GM18517 (cell line): ENCODE results near the gene DLGAP1.
"Not testable (repeated sequence)": the region's sequence is repeated elsewhere in the genome, so short reads cannot be mapped to it uniquely, and the experiment has no call there.

Experiments
- ATAC-seq: cut with Tn5 transposase; IDR thresholded peaks from one replicate; pipeline ENCODE4 v1.9.1; 2021; ENCODE audit warnings: mild to moderate bottlenecking, moderate library complexity; ENCODE audit not compliant: unreplicated experiment

DLGAP1 gene

DNA sequence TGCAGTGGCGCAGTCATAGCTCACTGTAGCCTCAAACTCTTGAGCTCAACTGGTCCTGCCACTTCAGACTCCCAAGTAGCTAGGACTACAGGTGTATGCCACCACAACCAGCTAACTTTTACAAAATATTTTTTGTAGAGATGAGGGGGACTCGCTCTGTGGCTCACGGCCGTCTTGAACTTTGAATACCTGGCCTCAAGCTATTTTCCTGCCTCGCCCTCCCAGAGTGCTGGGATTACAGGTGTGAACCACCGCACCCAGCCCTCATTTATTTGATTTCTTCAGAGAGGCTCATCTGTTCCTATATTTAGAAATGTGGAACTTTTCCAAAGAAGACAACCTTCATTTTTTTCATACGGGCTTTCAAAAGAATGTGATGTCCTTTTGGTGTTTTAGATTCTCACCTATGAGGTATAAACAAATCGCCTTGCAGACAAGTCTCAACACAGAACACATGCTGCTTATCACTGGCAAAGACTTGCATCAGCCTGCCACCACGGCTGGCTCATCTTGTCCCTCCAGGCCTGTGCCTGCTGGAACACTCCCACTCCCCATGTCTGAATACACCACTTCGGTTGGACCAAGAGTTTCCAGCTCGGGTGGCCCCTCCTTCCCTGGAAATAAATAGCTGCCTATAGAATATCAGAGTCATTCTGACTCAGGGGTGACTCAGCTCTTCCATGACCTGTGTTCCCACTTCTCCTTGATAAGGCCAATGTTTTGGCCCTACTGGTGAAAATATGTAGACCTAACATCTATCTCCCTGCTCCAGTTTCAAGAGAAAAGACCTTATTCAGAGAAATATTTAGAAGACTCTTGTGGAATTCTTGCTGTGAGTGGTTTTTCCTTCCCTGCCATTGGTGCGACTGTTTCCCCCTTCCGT lies 802.5 kb downstream of the DLGAP1 start:
- ATAC-seq, result no peak

DNA sequence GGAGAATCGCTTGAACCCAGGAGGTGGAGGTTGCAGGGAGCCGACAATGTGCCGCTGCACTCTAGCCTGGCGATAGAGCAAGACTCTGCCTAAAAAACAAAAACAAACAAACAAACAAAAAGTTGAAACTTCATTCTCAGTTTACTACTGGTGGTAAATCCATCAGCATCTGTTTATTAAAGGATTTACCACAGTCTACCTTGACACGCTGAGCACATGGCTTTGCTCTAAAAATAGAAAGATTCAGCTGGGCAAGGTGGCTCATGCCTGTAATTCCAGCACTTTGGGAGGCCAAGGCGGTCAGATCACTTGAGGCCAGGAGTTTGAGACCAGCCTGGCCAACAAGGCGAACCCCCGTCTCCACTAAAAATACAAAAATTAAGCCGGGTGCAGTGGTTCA lies 803.8 kb downstream of the DLGAP1 start:
- no peak for ATAC-seq

DNA sequence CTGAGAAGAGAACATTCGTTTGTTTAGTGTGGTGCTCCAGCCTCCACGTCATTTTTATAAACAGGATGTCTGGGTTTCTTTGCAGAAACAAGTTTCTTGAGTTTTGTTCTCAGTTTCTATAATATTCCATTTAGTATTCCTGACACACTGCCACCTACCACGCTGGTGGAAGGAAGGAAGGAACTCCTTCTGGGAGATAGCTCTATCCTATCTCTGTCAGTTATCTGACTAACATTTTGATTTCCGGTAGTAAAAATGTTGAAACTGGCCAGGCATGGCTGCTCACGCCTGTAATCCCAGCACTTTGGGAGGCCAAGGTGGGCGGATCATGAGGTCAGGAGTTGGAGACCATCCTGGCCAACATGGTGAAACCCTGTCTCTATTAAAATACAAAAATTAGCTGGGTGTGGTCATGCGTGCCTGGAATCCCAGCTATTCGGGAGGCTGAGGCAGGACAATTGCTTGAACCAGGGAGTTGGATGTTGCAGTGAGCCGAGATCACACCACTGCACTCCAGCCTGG lies 804.5 kb downstream of the DLGAP1 start:
- not testable (repeated sequence) for ATAC-seq

DNA sequence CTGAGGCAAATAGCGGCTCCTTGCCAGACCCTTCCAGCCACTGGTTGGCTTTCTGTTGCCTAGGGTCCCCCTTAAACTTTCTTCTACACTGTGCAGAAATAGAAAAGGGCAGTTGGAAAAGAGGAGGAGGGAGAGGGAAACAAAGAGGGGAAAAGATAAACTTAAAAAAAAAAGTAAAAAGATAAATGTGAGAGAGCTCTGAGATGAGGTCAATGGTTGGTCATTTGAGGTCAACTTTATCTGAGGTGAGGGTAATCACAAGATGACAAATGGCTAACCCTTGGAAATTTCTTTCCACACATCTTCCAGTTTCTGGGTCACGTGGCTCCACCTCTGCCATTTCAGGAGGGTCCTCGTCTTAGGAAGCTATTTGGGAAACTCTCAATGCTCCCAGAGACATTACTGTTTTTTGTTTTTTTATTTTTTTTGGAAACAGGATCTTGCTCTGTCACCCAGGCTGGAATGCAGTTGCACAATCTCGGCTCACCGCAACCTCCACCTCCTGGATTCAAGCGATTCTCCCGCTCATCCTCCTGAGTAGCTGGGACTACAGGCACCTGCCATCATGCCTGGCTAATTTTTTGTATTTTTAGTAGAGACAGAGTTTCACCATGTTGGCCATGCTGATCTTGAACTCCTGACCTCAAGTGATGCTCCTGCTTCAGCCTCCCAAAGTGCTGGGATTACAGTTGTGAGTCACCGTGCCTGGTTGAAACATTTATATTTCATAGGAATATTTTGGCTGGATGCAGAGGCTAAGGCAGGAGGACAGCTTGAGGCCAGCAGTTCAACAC lies 805.3 kb downstream of the DLGAP1 start:
- ATAC-seq, result no peak

DNA sequence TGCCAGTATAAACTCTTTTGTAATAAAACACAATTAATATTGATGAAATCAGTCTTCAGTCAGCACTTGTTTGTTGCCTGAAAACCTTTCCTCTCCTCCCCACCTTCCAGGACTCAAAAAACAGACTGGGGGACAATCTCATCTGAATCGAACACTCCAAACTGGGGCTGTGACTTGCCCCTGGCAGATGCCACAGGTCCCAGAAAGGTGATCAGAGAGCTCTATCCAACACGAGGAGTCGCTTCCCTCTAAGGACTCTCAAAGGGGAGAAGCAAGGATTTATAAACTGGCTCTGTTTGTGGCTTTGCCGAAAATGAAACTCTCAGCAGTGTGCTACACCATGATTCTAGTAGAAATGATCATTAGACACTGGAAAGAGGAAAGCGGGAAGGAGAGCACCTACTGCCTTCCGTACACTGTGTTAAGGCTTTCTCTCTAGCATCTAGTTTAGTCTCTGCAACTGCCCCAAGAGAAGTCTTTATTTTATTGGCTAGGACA lies 805.9 kb downstream of the DLGAP1 start:
- no peak for ATAC-seq

DNA sequence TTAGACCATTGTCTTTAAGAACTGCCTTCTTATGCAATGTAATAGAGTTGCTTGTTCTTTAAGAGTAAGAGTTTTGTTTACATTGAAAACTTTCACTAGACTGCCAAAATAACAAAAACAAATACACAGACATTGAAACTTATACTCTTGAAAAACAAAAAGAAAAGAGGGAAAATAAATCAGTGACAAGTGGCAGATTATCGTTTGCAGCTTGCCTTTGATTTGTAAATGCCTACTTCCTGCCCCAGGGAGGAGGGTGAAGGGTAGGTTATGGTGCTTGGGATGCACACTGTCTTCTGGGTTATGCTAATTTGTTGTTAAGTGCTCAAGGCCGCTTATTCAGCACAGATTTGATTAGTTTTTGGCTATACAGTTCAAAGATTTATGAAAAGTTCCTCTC lies 806.5 kb downstream of the DLGAP1 start:
- no peak for ATAC-seq

DNA sequence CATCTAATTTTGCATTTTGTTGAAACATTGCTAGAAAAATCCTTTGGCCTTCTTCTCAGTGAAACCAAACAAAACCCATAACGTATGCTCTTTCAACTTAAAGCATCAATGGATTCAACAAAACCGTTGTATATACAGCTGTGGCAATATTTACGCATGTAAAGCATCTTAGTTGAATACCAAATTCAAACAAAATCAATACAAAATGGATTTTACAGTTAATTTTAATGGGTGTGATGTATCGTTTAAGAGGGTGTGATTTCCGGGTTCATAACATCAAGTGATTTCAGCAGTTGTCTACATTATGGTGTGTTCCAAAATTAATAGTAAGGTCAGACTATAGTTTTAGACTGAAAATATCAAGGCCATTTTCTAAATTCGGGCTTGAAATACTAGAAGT lies 806.9 kb downstream of the DLGAP1 start:
- ATAC-seq, result no peak

DNA sequence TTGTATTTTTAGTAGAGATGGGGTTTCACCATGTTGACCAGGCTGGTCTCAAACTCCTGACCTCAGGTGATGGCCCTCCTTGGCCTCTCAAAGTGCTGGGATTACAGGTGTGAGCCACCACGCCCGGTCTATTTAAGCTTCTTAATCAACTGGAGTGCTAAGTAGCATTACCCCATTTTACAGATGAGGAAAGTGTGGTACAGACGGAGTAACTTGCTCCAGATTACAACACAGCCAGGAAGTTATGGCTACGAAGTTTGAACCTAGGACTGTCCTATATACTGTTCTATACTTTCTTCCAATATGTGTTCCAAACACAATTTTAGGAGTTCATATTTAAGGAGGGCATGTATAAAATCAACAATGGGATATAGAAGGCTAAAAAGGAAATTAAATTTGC lies 807.5 kb downstream of the DLGAP1 start:
- no peak for ATAC-seq

DNA sequence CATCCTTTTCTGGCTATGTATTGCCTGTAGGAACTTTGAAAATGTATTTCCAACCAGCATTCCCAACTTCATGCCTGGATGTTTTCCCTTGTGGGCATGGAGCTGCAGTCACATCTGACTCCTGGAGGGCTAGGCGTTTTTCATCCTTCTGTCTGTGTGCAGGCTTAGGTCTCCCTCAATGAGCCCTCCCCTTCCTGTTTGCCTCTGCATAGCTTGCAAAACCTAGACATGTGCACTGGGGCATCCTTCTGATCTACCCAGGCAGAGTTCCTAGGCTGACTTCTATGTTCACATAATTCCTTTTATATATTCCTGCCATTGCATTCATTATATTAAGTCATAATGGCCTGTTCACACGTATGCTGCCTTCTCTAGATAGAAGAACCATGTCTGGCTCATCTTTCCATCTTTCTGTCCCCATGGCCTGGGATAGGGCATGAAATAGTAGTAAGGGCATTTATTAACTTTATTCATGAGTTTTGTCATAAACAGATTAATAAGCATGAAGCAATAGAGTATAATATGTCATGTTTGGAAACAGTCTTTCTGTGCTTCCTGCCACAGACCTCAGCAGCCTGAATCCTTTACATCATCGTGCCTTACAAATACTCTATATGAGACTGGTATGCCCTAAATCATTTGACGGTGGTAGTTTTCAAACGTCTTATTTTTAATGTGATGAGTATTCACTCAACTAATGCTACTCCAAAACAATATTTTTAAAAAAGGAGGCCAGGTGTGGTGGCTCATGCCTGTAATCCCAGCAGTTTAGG lies 809.5 kb downstream of the DLGAP1 start:
- no peak for ATAC-seq

DNA sequence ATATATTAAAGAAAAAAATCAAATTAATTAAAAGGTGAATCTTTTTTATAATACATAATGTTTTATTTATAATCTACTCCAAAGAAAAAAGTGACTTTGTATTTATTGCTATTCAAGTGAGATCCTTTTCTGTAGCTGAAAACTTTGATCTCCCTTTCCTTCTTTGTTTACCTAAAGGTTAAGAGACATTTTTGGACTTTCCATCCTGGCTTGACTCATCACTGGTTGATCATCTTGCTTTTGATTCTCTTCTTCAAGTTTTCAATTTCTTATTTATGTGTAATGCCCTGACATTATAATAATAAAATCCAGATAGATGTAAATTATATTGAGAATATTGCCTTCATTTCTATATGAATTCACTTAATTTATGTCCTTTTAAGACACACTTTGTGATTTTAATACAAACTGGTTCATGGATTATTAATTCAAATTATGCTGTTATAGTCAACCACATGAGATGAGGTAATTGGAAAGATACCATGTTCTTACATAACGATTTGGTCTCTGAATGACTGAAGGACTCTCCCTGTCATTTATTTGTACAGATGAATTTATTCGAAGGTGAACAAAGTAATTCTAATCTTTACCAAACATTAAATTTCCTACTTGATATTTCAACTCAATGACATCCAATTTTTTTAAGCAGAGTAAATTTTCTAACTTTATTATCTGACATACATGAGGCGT lies 820.7 kb downstream of the DLGAP1 start:
- ATAC-seq, result no peak

DNA sequence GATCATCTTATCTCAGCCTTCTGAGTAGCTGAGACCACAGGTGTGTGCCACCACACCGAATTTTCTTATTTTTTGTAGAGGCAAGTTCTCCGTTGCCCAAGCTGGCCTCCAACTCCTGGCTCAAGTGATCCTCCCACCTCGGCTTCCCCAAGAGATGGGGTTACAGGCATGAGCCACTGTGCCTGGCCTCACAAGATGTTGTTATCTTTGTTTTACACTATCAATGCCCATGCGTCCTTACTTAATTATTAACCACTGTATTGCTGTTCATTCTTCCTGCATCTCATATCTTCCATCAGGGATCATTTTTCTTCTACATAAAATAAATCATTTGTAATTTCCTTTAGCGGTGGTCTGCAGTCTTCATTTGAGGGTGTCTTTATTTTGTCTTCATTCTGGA lies 823.2 kb downstream of the DLGAP1 start:
- ATAC-seq, result no peak

DNA sequence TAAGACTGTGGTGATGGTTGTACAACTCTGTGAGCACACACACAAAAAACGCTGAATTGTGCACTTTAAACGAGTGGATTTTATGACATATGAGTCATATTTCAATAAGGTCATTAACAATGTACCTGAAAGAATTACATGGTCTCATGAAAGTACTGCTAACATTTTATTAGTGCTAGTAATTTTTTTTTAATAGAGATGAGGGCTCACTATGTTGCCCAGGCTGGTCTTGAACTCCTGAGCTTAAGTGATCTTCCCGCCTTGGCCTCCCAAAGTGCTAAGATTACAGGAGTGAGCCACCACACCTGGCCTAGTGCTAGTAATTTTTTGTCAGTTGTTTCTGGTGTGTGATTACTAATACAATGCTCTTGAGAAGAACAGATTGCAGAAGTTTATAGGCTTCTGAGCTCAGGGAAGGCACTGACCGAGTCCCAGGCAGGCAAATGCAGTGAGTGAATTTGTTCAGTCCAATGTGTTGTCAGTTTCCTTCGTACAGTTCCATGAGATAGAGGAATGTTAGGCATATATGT lies 828.1 kb downstream of the DLGAP1 start:
- no peak for ATAC-seq

DNA sequence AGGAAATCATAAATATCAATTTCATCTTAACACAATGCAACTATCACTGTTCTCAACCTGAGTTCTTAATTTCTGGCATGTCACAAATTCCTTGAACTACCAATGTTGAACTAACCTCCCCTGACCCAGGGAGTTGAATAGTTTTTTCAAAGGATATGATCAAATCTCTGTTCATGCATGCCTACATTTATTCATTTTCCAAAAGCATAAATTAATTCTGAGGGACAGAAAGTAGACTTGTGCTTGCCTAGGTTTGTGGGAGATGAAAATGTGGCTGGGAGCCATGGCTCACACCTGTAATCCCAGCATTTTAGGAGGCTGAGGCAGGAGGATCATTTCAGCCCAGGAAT lies 829.4 kb downstream of the DLGAP1 start:
- no peak for ATAC-seq

DNA sequence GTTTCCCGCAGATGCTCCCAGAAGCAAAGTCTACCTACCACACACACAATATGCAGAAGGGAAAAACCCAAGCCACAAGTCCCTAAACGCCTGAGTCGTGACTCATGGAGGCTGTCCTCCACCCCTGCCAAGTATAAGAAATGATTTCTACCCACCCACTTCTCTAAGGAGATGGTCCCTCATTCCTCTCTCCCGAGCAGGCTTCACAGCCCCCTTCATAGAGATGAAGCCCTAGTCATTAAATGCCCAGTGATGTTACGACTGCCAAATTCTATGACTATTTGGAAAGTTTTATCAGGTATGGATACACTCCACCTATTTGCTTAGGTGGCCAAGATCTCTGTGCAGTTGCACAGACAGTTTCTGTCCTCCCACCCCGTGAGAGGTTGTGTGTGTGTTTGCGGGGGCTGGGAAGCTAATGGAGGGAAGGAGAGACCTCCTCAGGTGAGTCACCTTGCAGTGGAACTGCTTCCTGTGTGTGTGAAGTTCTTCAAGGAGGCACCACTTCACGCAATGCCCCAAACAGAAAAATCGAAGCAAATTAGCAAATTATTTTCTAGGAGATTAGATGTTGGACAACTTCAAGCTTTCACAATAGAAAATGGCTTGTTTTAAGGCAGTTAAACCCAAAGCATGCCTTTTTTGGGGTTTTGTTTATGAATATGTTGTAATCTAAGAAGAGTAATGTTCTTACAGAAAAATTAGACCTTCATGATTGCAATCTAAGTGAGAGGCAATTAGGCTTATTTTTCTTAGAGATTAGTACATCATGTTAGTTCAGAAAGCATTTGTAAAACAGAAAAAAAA lies 830.0 kb downstream of the DLGAP1 start:
- ATAC-seq, result no peak

DNA sequence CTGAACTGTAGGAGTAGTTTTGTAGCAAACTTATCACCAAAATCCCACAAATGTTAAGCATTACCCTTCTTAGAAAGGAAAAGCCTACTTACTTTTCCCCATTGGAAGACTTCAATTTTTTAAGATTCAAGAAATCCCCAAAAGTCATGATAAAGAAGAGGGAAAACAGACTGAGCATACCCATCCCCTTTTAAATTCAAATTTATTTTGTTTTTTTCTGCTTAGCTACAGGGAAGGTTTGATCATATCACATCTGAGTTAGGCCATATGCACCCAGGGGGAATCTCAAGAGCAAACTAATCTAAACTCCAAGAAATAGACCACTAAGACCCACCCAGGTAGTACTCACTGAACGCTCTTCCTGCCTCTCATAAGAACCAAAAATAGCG lies 830.6 kb downstream of the DLGAP1 start:
- no peak for ATAC-seq

DNA sequence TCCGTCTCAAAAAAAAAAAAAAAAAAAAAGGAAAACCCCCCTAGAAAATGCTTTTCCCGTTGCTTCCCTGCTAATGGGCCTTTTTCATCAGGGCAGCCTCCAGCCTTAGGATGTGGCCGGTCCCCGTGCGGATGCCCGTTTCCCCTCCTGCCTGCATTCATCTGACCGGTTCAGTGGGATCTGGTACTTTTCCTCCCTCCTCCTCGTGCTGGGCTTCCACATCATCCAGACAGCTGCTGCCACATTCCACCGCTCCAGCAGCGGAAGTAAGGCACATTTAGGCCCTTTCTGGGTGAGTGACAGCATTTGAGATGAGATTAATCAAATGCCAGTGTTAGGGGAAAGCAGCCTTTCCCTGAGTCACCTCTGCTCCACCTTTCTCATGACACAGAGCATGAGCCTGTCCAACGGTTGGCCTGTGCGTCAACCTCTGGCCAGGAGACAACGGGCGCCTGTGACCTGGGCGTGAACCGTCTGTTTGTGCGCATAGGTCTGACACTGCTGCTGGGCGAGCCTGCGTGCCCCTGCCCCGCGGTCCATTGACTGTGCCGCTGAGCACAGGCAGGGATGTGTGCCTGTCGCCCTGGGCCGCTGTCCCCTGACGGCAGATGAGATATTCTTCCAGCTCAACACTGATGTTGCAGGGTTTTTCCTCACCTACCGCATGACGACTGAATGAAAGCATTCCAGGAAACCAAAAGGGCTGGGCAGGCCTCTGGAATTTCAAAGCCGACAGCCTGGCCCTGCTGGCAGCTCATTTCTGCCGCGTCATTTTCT lies 831.1 kb downstream of the DLGAP1 start:
- no peak for ATAC-seq

DNA sequence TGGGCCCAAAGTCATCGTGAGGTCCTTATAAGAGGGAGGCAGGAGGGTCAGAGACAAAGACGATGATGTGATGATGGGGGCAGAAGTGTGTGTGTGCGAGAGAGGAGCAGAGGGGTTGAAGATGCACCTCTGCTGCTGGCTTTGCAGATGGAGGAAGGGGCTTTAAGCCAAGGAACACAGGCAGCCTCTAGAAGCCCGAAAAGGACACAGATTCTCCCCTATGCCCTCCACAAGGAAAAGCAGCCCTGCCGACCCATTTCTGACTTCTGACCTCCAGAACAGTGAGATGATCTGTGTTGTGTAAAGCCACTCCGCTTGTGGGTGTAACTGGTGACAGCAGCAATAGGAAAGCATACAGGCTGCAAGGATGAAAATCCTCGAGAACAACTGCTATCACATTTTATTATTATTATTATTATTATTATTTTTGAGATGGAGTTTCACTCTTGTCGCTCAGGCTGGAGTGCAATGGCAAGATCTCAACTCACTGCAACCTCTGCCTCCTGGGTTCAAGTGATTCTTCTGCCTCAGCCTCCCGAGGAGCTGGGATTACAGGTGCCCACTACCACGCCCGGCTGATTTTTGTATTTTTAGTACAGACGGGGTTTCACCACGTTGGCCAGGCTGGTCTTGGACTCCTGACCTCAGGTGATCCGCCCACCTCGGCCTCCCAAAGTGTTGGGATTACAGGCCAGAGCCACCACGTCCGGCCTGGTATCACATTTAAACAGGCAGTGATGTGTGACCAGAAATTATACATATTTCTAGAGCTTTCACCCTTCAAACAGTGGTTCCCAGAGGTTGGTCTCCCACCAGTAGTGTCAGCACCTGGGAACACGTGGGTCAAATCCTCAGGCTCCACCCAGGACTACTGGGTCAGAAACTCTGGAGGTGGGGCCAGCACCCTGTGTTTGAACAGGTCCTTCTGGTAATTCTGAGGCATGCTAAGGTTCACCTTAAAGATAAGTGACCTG lies 834.7 kb downstream of the DLGAP1 start:
- no peak for ATAC-seq

DNA sequence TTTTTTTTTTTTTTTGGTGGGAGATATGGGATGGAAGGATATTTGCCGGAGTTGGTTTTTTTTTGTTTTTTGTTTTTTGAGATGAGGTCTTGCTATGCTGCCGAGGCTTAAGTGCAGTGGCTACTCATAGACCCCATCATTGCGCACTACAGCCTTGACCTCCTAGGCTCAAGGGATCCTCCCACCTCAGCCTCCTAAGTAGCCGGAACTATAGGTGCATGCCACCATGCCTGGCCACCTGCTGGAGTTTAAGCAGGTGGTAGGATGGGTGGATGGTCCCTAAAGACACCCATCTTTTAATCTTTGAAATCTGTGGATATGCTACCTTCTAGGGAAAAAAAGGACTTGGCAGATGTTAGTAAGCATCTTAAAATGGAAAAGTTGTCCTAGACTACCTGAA lies 835.4 kb downstream of the DLGAP1 start:
- ATAC-seq, result no peak
